ENCODE results near the gene VPS13D. TPM values are rescaled to one million over a fixed set of nuclear protein-coding genes. Genes with fewer than 3 reads are reported as not detected.

The VPS13D gene
- total RNA-seq, 1 donor from 2014 or later = 13.8 TPM

DNA sequence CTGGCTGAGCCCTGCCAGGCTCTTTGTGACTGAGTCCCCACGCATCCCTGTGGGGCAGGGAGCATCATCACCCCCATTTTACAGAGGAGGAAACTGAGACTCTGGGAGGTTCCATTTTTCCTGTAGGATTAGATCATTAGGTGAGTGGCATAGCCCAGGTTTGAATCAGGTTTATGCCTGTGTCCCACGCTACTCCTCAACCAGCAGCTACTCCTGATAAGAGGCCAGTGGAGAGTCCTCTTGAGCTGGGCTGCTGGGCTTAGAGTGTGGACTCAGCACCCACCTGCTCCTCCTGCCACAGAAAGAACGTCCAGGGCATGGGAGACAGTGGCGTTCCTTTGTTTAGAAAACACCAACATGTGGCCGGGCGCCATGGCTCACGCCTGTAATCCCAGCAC lies 32.3 kb upstream of the VPS13D start:
- DNase-seq (ENCODE audit: low read depth) = no peak
- H3K4me3 ChIP-seq (ENCODE audit: low read depth, low read length) = no peak overlapping the region
- TF ChIP-seq, protein P1, sequence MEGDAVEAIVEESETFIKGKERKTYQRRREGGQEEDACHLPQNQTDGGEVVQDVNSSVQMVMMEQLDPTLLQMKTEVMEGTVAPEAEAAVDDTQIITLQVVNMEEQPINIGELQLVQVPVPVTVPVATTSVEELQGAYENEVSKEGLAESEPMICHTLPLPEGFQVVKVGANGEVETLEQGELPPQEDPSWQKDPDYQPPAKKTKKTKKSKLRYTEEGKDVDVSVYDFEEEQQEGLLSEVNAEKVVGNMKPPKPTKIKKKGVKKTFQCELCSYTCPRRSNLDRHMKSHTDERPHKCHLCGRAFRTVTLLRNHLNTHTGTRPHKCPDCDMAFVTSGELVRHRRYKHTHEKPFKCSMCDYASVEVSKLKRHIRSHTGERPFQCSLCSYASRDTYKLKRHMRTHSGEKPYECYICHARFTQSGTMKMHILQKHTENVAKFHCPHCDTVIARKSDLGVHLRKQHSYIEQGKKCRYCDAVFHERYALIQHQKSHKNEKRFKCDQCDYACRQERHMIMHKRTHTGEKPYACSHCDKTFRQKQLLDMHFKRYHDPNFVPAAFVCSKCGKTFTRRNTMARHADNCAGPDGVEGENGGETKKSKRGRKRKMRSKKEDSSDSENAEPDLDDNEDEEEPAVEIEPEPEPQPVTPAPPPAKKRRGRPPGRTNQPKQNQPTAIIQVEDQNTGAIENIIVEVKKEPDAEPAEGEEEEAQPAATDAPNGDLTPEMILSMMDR (conservative IDR thresholded peaks at IDR 0.05; ENCODE audit: low read depth, low read length) = no peak

DNA sequence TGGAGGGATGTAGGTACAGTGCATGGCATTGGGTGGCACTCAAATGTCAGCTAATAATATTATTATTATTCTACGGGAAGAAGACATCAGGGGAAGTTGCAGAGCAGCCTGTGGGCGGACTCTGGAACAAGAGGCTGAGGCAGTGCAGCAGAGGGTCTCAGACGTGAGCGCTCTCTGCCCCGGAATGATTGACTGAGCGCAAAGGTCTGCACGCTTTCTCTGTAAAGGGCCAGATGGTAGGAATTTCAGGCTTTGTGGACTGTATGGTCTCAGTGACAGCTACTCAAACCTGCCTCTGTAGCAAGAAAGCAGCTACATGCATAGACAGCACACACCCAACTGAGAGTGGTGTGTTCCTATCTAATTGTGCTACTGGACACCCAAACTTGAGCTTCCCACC lies 29.6 kb upstream of the VPS13D start:
- DNase-seq (ENCODE audit: low read depth) = no peak
- TF ChIP-seq, protein P1 (conservative IDR thresholded peaks at IDR 0.05; ENCODE audit: low read depth, low read length) = no peak
- H3K4me3 ChIP-seq (ENCODE audit: low read depth, low read length) = no peak overlapping the region

DNA sequence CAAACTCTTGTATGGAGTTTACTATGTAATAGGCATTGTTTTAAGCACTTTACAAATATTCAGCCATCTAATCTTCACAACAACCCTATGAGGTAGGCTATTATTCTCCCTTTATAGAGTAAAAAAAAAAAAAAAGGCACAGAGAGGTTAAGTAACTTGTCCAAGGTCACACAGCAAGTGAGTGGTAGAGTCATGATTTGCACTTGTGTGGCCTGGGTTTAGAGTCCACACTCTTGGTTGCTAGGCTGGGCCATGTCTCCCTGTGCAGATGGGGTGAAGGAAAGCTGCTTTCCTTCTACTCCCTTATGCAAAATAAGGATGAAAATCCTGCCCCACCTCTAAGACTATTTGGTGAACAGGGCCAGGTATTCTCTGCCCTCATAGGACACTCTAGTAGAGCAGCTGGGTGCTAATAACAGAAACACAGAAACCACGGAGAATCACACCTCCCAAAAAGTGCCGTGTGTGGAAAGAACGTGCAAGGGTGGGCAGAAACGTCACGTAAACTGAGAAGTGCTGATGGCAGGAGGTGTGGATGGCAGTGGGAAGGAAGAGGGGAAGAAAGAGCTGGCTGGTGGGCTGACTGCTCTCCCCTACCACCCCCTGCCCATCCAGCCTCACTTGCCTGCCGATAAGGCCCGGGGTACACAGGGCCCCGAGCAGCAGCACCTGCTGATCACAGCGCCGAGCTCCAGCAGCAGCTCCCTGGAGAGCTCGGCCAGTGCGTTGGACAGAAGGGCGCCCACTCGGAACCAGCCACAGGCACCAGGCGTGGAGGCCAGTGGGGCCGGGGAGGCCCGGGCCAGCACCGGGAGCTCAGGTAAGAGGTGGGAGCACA lies 28.3 kb upstream of the VPS13D start:
- DNase-seq (ENCODE audit: low read depth) = no peak
- TF ChIP-seq, protein P1 (conservative IDR thresholded peaks at IDR 0.05; ENCODE audit: low read depth, low read length) = no peak
- no peak overlapping the region for H3K4me3 ChIP-seq (ENCODE audit: low read depth, low read length)

DNA sequence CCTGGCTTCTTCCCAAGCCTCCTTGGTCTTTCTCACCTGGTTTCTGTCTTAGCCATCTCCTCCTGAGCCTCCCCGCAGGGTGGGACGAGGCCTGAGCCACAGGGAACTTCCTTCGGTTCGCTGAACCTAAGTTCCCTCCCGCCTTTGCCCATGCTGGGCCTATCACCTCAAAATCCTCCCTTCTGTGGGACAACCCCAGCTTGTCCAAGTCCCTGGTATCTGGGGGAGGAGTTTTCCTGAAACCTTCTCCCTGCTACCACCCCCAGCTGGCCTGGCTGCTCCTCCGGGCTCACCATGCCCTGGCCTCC lies 27.7 kb upstream of the VPS13D start:
- TF ChIP-seq, protein P1 (conservative IDR thresholded peaks at IDR 0.05; ENCODE audit: low read depth, low read length) = no peak
- no peak for DNase-seq (ENCODE audit: low read depth)
- no peak overlapping the region for H3K4me3 ChIP-seq (ENCODE audit: low read depth, low read length)

DNA sequence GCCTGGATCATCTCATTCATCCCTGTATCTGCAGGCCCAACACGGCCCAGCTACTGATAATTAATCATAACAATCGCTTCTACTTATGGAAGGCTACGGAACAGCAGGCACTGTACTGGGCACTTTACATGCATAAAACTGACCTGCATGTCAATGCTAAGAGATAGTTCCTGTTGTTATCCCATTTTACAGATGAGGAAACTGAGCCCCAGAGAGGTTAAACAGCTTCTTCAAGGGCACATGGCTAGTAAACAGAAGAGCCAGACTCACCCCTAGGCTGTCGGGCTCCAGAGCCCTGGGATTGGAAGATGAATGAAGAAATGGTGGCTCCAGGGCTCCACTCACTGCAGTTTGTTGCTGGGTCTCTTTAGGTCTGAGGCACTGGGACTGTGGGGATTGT lies 27.3 kb upstream of the VPS13D start:
- TF ChIP-seq, protein P1 (conservative IDR thresholded peaks at IDR 0.05; ENCODE audit: low read depth, low read length) = no peak
- H3K4me3 ChIP-seq (ENCODE audit: low read depth, low read length) = no peak overlapping the region
- DNase-seq (ENCODE audit: low read depth) = no peak

DNA sequence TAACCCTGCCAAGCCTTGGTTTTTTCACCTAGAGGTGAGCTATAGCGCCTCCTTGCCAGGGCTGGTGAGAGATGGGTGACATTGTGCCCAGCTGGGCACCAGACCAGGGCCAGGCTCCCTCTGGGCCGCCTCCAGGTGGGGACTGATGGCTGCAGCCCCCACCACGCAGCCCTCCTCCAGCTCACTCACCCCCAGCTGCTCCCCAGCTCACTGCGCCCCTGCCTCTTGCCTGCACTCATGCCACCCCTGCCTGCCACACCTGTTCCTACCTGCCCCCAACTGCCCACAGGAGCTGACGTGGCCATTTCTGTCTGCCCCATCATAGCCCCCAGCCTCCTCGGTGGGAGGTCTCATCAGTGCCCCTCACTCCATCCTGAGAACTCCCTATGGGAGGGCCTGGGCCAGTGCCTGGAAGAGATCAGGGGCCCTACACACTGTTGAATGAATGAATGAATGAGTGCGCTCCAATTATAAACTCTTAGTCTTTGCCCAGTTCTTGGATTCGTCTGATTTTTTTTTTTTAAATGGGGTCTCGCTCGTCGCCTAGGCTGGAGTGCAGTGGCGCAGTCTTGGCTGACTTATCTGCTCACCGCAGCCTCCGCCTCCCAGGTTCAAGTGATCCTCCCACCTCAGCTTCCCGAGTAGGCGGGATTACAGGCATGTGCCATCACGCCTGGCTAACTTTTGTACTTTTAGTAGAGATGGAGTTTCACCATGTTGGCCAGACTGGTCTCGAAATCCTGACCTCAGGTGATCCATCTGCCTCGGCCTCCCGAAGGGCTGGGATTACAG lies 26.4 kb upstream of the VPS13D start:
- no peak for DNase-seq (ENCODE audit: low read depth)
- H3K4me3 ChIP-seq (ENCODE audit: low read depth, low read length) = no peak overlapping the region
- TF ChIP-seq, protein P1 (conservative IDR thresholded peaks at IDR 0.05; ENCODE audit: low read depth, low read length) = no peak
